HEK293T (cell line): ENCODE measurements around the gene ADAMTS4.

Experiments used
- CTCF ChIA-PET: fragments of 350-600 bp; formaldehyde crosslinking; extraction: SDS; loops from one replicate; lab custom pipeline; 2021; ENCODE audit warnings: antibody characterized with exemption, inconsistent platforms; lab: Yijun Ruan, JAX
- POLR2A ChIA-PET: fragments of 350-600 bp; formaldehyde crosslinking; extraction: SDS; loops from one replicate; lab custom pipeline; 2020; ENCODE audit warnings: antibody characterized with exemption, inconsistent platforms; lab: Yijun Ruan, JAX
- DNase-seq: peaks from one replicate; pipeline ENCODE4 v3.0.0; 2012; ENCODE audit warnings: mixed read lengths; ENCODE audit errors: extremely low spot score
- ARNT ChIP-seq: fragments of 450-650 bp; IDR thresholded peaks from 2 replicates; pipeline ENCODE4 v1.6.1; 2017; ENCODE audit warnings: mild to moderate bottlenecking
- BHLHE40 ChIP-seq: fragments of 450-650 bp; IDR thresholded peaks from 2 replicates; pipeline ENCODE4 v1.6.1; 2016; ENCODE audit warnings: mild to moderate bottlenecking, moderate library complexity, borderline replicate concordance
- CTBP1 ChIP-seq: fragments of 450-650 bp; IDR thresholded peaks from 2 replicates; pipeline ENCODE4 v1.6.1; 2016; ENCODE audit warnings: borderline replicate concordance
- ELF4 ChIP-seq: fragments of 450-650 bp; IDR thresholded peaks from 2 replicates; pipeline ENCODE4 v1.6.1; 2017; ENCODE audit warnings: antibody characterized with exemption
- FOXA1 ChIP-seq: fragments of 450-650 bp; IDR thresholded peaks from 2 replicates; pipeline ENCODE4 v1.6.1; 2016; ENCODE audit warnings: mild to moderate bottlenecking
- FOXK2 ChIP-seq: fragments of 450-650 bp; IDR thresholded peaks from 2 replicates; pipeline ENCODE4 v1.6.1; 2016; ENCODE audit warnings: mild to moderate bottlenecking
- FOXM1 ChIP-seq: fragments of 450-650 bp; IDR thresholded peaks from 2 replicates; pipeline ENCODE4 v1.6.1; 2017; ENCODE audit warnings: mild to moderate bottlenecking, borderline replicate concordance
- HDGF ChIP-seq: fragments of 450-650 bp; IDR thresholded peaks from 2 replicates; pipeline ENCODE4 v1.6.1; 2017; ENCODE audit warnings: antibody characterized with exemption, borderline replicate concordance
- L3MBTL2 ChIP-seq: fragments of 450-650 bp; conservative IDR thresholded peaks from 2 replicates; pipeline ENCODE4 v1.6.1; 2016; ENCODE audit warnings: mild to moderate bottlenecking
- LEF1 ChIP-seq: fragments of 450-650 bp; IDR thresholded peaks from 2 replicates; pipeline ENCODE4 v1.6.1; 2017; ENCODE audit warnings: mild to moderate bottlenecking, borderline replicate concordance
- NFRKB ChIP-seq: fragments of 450-650 bp; IDR thresholded peaks from 2 replicates; pipeline ENCODE4 v1.6.1; 2016; ENCODE audit warnings: mild to moderate bottlenecking, moderate library complexity
- PKNOX1 ChIP-seq: fragments of 450-650 bp; IDR thresholded peaks from 2 replicates; pipeline ENCODE4 v1.6.1; 2016
- SP1 ChIP-seq: fragments of 450-650 bp; IDR thresholded peaks from 2 replicates; pipeline ENCODE4 v1.6.1; 2017
- SUZ12 ChIP-seq: fragments of 450-650 bp; IDR thresholded peaks from 2 replicates; pipeline ENCODE4 v1.6.1; 2016; ENCODE audit warnings: mild to moderate bottlenecking
- TARDBP ChIP-seq: fragments of 450-650 bp; IDR thresholded peaks from 2 replicates; pipeline ENCODE4 v1.6.1; 2016
- ZNF384 ChIP-seq: fragments of 450-650 bp; IDR thresholded peaks from 2 replicates; pipeline ENCODE4 v1.6.1; 2016

Gene ADAMTS4

GRCh38 chr1:161140755-161141400 lies 58.0 kb downstream of the ADAMTS4 start:
- CTCF ChIA-PET: interaction anchor here (1.3 kb wide), 1 partner anchor 11 kb away, joined by 6 read pairs; no protein-coding TSS in a partner anchor
- DNase-seq: no peak
- TF ChIP-seq ZNF384 (no peak), SP1 (no peak), BHLHE40 (no peak), FOXM1 (no peak), NFRKB (no peak), TARDBP (no peak), FOXA1 (no peak), CTBP1 (no peak), FOXK2 (no peak), ELF4 (no peak), SUZ12 (no peak)

GRCh38 chr1:161139766-161140165 lies 59.1 kb downstream of the ADAMTS4 start:
- DNase-seq: peak; percentile 55
- POLR2A ChIA-PET: interaction anchor here (2.4 kb wide), 1 partner anchor 94 kb away, joined by 8 read pairs; the partner anchor contains the start of gene USF1

More at GRCh38 chr1:161140755-161141400, 58.0 kb downstream of the ADAMTS4 start:
- POLR2A ChIA-PET: interaction anchor here (1.1 to 1.3 kb wide), 2 partner anchors 13 to 17 kb away, joined by 3 to 4 read pairs; partner anchors contain the start of gene UFC1

GRCh38 chr1:161138431-161138830 lies 60.4 kb downstream of the ADAMTS4 start:
- TF ChIP-seq ZNF384: no peak
- TF ChIP-seq HDGF: no peak
- no peak for TF ChIP-seq BHLHE40
- TF ChIP-seq FOXA1: no peak
- no peak for TF ChIP-seq NFRKB
- no peak for TF ChIP-seq PKNOX1
- TF ChIP-seq SUZ12: no peak
- POLR2A ChIA-PET: interaction anchor here (2.4 kb wide), 1 partner anchor 92 kb away, joined by 8 read pairs; the partner anchor contains the start of gene USF1
- CTCF ChIA-PET: interaction anchor here (0.6 kb wide), 1 partner anchor 41 kb away, joined by 3 read pairs; no protein-coding TSS in a partner anchor
- DNase-seq: no peak

More at GRCh38 chr1:161139766-161140165, 59.1 kb downstream of the ADAMTS4 start:
- TF ChIP-seq ZNF384: no peak
- CTCF ChIA-PET: no interaction called here

- ChIA-PET POLR2A (interaction anchor here (2.4 kb wide), 1 partner anchor 92 kb away, joined by 8 read pairs; the partner anchor contains the start of gene USF1), CTCF (interaction anchor here (0.5 to 0.6 kb wide), 2 partner anchors 29 to 41 kb away, joined by 3 to 6 read pairs; no protein-coding TSS in a partner anchor)
- DNase-seq: no peak
- no peak for TF ChIP-seq NFRKB
- TF ChIP-seq LEF1: no peak
- TF ChIP-seq FOXK2: no peak
- no peak for TF ChIP-seq FOXM1
- TF ChIP-seq FOXA1: no peak
- TF ChIP-seq SUZ12: no peak
- TF ChIP-seq BHLHE40: no peak
- TF ChIP-seq SP1: no peak
- TF ChIP-seq CTBP1: no peak
- TF ChIP-seq TARDBP: no peak
- no peak for TF ChIP-seq PKNOX1
- no peak for TF ChIP-seq ELF4
- TF ChIP-seq ARNT: no peak
- no peak for TF ChIP-seq L3MBTL2
- no peak for TF ChIP-seq HDGF
- TF ChIP-seq ZNF384: no peak
These were observed 61.0 kb downstream of the ADAMTS4 start for GRCh38 chr1:161137881-161138280.
